ENCODE results near the gene TACR1.
"Not testable (repeated sequence)": the region's sequence is repeated elsewhere in the genome, so short reads cannot be mapped to it uniquely, and the experiment has no call there.

The TACR1 gene, protein sequence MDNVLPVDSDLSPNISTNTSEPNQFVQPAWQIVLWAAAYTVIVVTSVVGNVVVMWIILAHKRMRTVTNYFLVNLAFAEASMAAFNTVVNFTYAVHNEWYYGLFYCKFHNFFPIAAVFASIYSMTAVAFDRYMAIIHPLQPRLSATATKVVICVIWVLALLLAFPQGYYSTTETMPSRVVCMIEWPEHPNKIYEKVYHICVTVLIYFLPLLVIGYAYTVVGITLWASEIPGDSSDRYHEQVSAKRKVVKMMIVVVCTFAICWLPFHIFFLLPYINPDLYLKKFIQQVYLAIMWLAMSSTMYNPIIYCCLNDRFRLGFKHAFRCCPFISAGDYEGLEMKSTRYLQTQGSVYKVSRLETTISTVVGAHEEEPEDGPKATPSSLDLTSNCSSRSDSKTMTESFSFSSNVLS

GRCh38 chr2:75199428-75200011 lies at the start of gene TACR1:
TSS of gene TACR1 (minus strand) at chr2:75199520. CDS start at chr2:75198934, 586 bp downstream.
- intact Hi-C loops (cut with DNase I): loop anchor here (5.0 kb wide), 1 partner anchor 203 kb away; no protein-coding TSS in a partner anchor
- DNase-seq: peak; percentile 52 to 88 (median 77)

DNA sequence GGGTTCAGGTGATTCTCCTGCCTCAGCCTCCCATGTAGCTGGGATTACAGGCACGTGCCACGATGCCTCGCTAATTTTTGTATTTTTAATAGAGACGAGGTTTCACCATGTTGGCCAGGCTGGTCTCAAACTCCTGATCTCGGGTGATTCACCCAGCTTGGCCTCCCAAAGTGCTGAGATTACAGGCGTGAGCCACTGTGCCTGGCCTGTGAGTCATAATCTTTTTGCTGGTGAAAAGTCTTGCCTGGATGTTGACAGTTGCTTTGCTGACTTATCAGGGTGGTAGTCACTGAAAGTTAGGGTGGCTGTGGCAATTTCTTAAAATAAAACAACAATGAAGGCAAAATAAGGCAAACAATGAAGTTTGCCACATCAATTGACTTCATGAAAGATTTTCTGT lies 49.3 kb upstream of the TACR1 start:
- intact Hi-C loops (cut with DNase I); DNase-seq: not testable (repeated sequence)

- DNase-seq: no peak
- intact Hi-C loops (cut with DNase I): no loop called here
Observed at GRCh38 chr2:75246441-75247167, 47.3 kb upstream of the TACR1 start.

DNA sequence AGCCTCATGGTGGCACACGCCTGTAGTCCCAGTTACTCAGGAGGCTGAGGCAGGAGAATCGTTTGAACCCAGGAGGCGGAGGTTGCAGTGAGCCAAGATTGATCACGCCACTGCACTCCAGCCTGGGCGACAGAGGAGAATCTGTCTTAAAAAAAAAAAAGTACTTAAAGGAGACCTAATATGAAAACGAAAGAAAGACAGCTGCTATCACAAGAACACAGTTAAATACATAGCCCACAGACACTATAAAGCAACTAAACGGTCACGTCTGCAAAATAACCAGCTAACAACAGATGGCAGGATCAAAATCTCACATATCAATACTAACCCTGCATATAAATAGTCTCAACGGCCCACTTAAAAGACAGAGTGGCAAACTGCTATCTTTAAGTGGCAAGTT lies 43.9 kb upstream of the TACR1 start:
- intact Hi-C loops (cut with DNase I): no loop called here

GRCh38 chr2:75241696-75242095 lies 42.4 kb upstream of the TACR1 start:
- intact Hi-C loops (cut with DNase I): no loop called here

More for the DNA sequence above, 43.9 kb upstream of the TACR1 start:
- DNase-seq: no peak

GRCh38 chr2:75238670-75239330 lies 39.5 kb upstream of the TACR1 start:
- intact Hi-C loops (cut with DNase I): no loop called here
- no peak for DNase-seq

More at GRCh38 chr2:75241696-75242095, 42.4 kb upstream of the TACR1 start:
- DNase-seq: no peak

- DNase-seq: no peak
- intact Hi-C loops (cut with DNase I): no loop called here
Observed at GRCh38 chr2:75237296-75237695, 38.0 kb upstream of the TACR1 start.

DNA sequence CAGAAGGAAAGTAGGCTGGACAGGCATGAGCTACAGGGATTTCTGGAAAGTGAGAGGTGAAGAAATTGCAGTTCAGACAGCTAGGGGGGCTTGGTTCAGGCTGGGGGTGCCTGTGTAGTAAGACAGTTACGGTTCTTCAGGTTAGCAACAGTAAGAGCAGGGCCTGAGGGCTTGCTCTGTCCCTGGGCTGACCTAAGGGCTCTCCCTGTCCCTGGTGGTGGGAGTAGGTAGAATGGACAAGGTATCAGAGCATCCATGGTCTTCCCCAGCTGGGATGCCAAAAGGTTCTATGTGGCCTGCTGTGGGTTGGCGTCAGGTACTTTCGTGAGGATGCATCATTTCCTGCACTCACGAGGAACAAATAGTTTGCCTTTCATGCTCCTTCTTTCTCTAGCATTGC lies 34.6 kb upstream of the TACR1 start:
- no peak for DNase-seq
- intact Hi-C loops (cut with DNase I): no loop called here

- DNase-seq: no peak
- intact Hi-C loops (cut with DNase I): no loop called here
Observed at GRCh38 chr2:75226617-75227016, 27.3 kb upstream of the TACR1 start.

DNA sequence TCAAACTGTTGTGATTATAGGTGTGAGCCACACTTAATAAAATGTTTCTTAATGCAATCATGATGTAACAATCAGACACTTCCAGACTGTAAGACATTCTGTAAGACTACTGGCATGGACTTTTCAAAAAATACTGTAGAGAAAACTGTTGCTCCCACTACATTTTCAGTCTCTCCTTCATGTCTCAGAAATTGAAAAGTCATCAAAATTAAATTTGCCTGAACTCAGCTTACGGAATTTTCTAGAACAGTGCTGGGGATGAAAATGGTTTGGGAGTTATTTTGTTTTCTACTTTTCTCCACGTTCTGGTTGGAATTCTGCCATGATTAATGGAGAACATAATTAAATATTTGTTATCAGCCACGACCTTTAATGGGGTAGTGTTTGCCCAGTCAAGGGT lies 26.8 kb upstream of the TACR1 start:
- intact Hi-C loops (cut with DNase I): no loop called here
- no peak for DNase-seq

GRCh38 chr2:75224636-75225094 lies 25.3 kb upstream of the TACR1 start:
- DNase-seq: no peak
- intact Hi-C loops (cut with DNase I): no loop called here

DNA sequence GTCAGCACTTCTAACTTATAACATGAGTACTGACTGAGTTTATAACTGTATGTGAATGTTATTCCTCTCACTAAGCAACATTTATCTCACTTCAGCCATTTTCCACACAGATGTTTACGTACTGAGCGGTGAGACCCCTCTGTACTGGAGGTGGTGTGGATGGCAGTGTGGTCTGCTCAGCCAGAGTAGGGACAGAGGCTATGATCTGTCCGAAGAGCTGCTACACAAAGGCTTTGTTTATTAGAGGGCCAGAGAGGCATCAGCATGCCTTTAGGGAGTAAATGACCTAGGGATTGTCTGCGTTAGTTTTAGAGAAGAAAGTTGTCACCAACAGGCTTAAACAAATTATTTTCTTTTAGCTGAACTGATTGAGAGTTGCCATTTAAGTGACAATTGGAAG lies 23.2 kb upstream of the TACR1 start:
- intact Hi-C loops (cut with DNase I): no loop called here
- DNase-seq: no peak

GRCh38 chr2:75221862-75222261 lies 22.5 kb upstream of the TACR1 start:
- no peak for DNase-seq
- intact Hi-C loops (cut with DNase I): no loop called here

- DNase-seq; intact Hi-C loops (cut with DNase I): not testable (repeated sequence)
Observed at GRCh38 chr2:75219213-75219612, 19.9 kb upstream of the TACR1 start.

GRCh38 chr2:75211266-75211770 lies 12.0 kb upstream of the TACR1 start:
- intact Hi-C loops (cut with DNase I): no loop called here
- no peak for DNase-seq

- intact Hi-C loops (cut with DNase I): no loop called here
Observed at GRCh38 chr2:75210409-75210808, 11.1 kb upstream of the TACR1 start.

GRCh38 chr2:75208738-75209137 lies 9.4 kb upstream of the TACR1 start:
- intact Hi-C loops (cut with DNase I): no loop called here

More at GRCh38 chr2:75210409-75210808, 11.1 kb upstream of the TACR1 start:
- no peak for DNase-seq

GRCh38 chr2:75204833-75205232 lies 5.5 kb upstream of the TACR1 start:
- intact Hi-C loops (cut with DNase I): no loop called here
- DNase-seq: no peak

More at GRCh38 chr2:75208738-75209137, 9.4 kb upstream of the TACR1 start:
- DNase-seq: no peak

- DNase-seq: no peak
- intact Hi-C loops (cut with DNase I): no loop called here
Observed at GRCh38 chr2:75202359-75202758, 3.0 kb upstream of the TACR1 start.
